Esophagus muscularis mucosa (tissue), 4 donors: ENCODE results near the gene CCDC85C. TPM values are rescaled to one million over a fixed set of nuclear protein-coding genes. Genes with fewer than 3 reads are reported as not detected.
A peak's percentile ranks its signal among the peaks of the same experiment; 100 is the strongest.

Experiments used
- DNase-seq: peaks from one replicate; pipeline ENCODE4 v3.0.0-alpha.2; 2017; ENCODE audit errors: extremely low spot score
- H3K27ac ChIP-seq, 4 donors: fragments of 200-600 bp; sonication (generic); replicated peaks in 1 of 4; 1 replicate in 3 of 4; 2 replicates in 1 of 4; pipeline ENCODE4 v1.5.1; 2016 to 2019; ENCODE audit warnings: mild to moderate bottlenecking in 1 of 4
- H3K27me3 ChIP-seq, 4 donors: fragments of 200-600 bp; sonication (generic); one replicate each; pipeline versions ENCODE4 v1.5.1 to v1.6.0; 2016 to 2019
- H3K36me3 ChIP-seq, 4 donors: fragments of 200-600 bp; sonication (generic); one replicate each; pipeline ENCODE4 v1.5.1; 2016 to 2019
- H3K4me1 ChIP-seq, 4 donors: fragments of 200-600 bp; sonication (generic); one replicate each; pipeline ENCODE4 v1.5.1; 2016 to 2019
- H3K4me3 ChIP-seq, 4 donors: fragments of 200-600 bp; sonication (generic); 1 replicate in 2 of 4; 2 replicates in 2 of 4; pipeline ENCODE4 v1.5.1; 2016 to 2019; ENCODE audit warnings: mild to moderate bottlenecking in 4 of 4, moderate library complexity in 1 of 4
- H3K9me3 ChIP-seq, 4 donors: fragments of 200-600 bp; sonication (generic); 1 replicate in 3 of 4; 2 replicates in 1 of 4; pipeline ENCODE4 v1.5.1; 2016 to 2019
- EP300 ChIP-seq: sonication (generic); formaldehyde crosslinking; IDR thresholded peaks from one replicate; pipeline ENCODE4 v1.6.1; 2017; ENCODE audit warnings: antibody characterized with exemption
- POLR2A ChIP-seq: fragments of 450-650 bp; IDR thresholded peaks from one replicate; pipeline ENCODE4 v1.6.1; 2017; ENCODE audit warnings: antibody characterized with exemption, moderate library complexity, mild to moderate bottlenecking, low read depth
- POLR2AphosphoS5 ChIP-seq, 2 donors: sonication (generic); formaldehyde crosslinking; IDR thresholded peaks; one replicate each; pipeline ENCODE4 v1.6.1; 2017; ENCODE audit warnings: antibody characterized with exemption in 2 of 2
- WGBS: methylation state at CpG from one replicate; pipeline ENCODE4 v1.1.5; 2018; 5-methylcytosine and 5-hydroxymethylcytosine counted together
- intact Hi-C: fragments of 100-400 bp; cut with DNase I; formaldehyde crosslinking; loops from one replicate; pipeline ENCODE4 v1.15.1; 2023
- total RNA-seq, 4 donors: library from RNA; depleted of rRNA; stranded (reverse); fragments of >200 nt; gene quantifications; one replicate each; pipeline versions ENCODE4 v1.1.0 to v1.2.1, GENCODE V29; 2016
- TF ChIP-seq, protein P1 (sequence below), 3 experiments: fragments of 200-600 bp in 2 of 3; fragments of 450-650 bp in 1 of 3; sonication (generic) in 2 of 3; IDR thresholded peaks; one replicate each; pipeline ENCODE4 v1.5.1; 2017 to 2019; ENCODE audit warnings: antibody characterized with exemption in 3 of 3, mild to moderate bottlenecking in 2 of 3, moderate library complexity in 1 of 3

CCDC85C gene
- total RNA-seq, 4 donors from 2014 or later, result 17.9 to 48.7 (median 30.8) TPM

DNA sequence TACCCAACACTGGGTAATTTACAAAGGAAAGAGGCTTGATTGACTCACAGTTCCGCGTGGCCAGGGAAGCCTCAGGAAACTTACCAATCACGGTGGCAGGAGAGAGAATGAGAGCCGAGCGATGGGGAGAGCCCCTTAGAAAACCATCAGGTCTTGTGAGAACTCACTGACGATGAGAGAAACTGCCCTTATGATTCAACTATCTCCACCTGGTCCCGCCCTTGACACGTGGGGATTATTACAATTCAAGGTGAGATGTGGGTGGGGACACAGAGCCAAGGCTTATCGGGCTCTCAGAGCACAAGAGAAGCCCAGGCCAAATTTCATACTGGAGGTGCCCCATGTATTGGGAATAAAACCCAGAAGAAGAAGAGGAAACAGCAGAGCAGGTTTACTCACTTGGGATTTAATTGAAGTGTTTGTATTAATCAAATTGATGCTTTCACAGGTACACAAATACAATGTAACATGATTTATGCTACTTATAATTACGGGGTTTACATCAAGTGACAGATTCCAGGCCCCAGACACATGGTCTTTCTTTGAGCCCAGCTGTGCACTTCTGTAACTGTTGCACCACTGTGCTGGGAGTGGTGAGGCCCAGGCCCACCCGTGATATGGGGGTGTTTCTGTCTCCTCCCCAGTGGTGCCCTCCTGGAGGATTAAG is 8.2 kb upstream of the CCDC85C start:
- TF ChIP-seq POLR2A (no peak), POLR2AphosphoS5 (IDR thresholded peaks at IDR 0.05) (no peak), EP300 (no peak)
- TF ChIP-seq, protein P1, sequence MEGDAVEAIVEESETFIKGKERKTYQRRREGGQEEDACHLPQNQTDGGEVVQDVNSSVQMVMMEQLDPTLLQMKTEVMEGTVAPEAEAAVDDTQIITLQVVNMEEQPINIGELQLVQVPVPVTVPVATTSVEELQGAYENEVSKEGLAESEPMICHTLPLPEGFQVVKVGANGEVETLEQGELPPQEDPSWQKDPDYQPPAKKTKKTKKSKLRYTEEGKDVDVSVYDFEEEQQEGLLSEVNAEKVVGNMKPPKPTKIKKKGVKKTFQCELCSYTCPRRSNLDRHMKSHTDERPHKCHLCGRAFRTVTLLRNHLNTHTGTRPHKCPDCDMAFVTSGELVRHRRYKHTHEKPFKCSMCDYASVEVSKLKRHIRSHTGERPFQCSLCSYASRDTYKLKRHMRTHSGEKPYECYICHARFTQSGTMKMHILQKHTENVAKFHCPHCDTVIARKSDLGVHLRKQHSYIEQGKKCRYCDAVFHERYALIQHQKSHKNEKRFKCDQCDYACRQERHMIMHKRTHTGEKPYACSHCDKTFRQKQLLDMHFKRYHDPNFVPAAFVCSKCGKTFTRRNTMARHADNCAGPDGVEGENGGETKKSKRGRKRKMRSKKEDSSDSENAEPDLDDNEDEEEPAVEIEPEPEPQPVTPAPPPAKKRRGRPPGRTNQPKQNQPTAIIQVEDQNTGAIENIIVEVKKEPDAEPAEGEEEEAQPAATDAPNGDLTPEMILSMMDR (IDR thresholded peaks at IDR 0.05), result no peak
- 82% methylated on average over 11 of the region's 11 CpGs for WGBS
- no peak overlapping the region for H3K27ac ChIP-seq
- intact Hi-C loops, result no loop called here
- H3K4me3 ChIP-seq, result no peak overlapping the region
- H3K9me3 ChIP-seq, result no peaks in the 10 kb centered on the region
- DNase-seq, result no peak
- no peaks in the 10 kb centered on the region for H3K36me3 ChIP-seq
- peaks cover 11 to 31% (median 18%) of the 10 kb centered on the region in 4 donors for H3K4me1 ChIP-seq
- no peaks in the 10 kb centered on the region for H3K27me3 ChIP-seq

DNA sequence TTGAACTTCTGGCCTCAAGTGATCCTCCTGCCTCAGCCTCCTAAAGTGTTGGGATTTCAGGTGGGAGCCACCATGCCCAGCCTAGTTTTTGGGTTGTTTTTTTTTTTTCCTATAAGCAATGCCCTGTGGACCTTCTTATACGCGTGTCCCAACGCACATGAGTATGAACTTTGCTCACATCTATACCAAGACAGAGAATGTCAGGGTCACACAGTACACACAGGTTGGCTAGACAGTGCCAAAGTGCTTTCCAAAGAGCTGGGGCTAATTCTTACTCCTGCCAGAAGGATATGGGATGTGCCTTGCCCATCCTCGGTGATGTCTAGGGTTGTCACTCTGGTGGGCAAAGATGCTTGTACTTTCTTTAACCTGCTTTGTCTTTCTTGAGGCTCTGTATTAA is 7.6 kb upstream of the CCDC85C start:
- Histone ChIP-seq H3K9me3 (no peaks in the 10 kb centered on the region), H3K4me1 (peaks cover 11 to 31% (median 18%) of the 10 kb centered on the region in 4 donors), H3K4me3 (no peak overlapping the region), H3K36me3 (no peaks in the 10 kb centered on the region), H3K27me3 (no peaks in the 10 kb centered on the region), H3K27ac (no peak overlapping the region)
- TF ChIP-seq POLR2AphosphoS5 (IDR thresholded peaks at IDR 0.05), result no peak
- TF ChIP-seq EP300, result no peak
- TF ChIP-seq, protein P1 (IDR thresholded peaks at IDR 0.05), result no peak
- TF ChIP-seq POLR2A, result no peak
- no peak for DNase-seq
- intact Hi-C loops, result no loop called here
- WGBS, result 96% methylated on average over 4 of the region's 4 CpGs

DNA sequence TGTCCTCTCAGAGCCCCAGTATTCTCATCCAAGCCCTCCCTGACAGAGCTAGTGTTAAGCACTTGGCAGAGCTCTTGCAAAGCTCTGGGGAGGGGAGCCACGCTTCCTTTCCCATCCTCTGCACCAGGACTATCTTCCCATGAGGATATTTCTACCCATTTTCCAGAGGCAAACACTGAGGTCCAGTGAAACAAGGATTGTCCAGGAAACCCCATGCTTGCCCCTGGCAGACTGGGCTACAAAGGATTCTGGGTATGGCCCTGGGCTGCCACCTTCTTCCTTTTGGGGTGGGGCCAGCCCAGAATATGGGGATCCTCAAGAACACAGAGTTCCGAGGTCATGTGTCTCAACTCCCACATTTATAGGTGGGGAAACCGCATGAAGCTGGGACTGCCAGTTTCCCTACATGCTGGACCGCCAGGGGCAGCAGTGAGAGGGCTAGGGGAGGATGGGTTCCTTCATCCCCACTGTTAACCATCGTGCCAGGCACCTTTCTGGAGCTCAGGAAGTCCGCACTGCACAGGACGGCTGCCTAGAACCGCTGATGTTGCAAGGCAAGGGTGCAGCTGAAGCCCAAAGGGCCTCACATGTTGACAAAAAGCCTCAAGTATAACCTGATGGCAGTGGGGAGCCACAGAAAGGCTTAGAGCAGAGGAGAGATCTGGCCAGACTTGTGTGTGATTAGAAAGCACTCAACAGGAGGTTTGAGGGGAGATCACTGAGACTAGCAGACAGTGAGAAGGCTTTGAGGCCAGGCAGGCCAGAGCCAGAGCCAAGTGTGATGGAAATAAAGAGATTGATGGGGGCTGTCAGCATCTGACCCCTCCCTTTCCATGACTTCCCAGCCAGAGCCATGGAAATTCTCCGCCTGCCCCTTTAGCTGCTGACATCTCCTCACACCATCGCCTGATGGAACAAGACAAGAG is 5.5 kb upstream of the CCDC85C start:
- TF ChIP-seq POLR2A, result no peak
- TF ChIP-seq, protein P1 (IDR thresholded peaks at IDR 0.05), result peak; percentile 26 to 43 (median 30)
- no peak overlapping the region for H3K27ac ChIP-seq
- no peak for DNase-seq
- intact Hi-C loops, result no loop called here
- no peaks in the 10 kb centered on the region for H3K36me3 ChIP-seq
- no peaks in the 10 kb centered on the region for H3K27me3 ChIP-seq
- no peaks in the 10 kb centered on the region for H3K9me3 ChIP-seq
- no peak overlapping the region for H3K4me3 ChIP-seq
- H3K4me1 ChIP-seq, result peaks cover 7 to 33% (median 12%) of the 10 kb centered on the region in 4 donors
- 40% methylated on average over 10 of the region's 10 CpGs for WGBS

DNA sequence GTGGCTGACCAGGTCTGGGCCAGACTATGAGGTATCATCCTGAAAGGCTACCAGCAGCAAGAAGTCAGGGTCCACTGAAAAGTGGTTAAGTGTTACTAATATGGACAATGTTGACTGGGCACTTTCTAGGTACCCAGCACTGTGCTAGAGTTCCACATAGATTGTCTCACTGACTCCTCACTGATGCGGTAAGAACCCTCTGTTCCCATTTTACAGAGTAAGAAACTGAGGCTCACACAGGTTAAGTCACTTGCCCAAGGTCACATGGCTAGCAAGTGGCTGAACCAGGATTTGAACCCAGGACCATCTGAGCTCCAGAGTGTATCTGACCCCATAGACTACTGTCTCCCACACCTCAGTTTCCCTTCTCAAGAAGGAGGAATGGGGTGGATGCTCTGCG is 4.6 kb upstream of the CCDC85C start:
- 83% methylated on average over 2 of the region's 2 CpGs for WGBS
- TF ChIP-seq, protein P1 (IDR thresholded peaks at IDR 0.05), result no peak
- TF ChIP-seq EP300, result no peak
- TF ChIP-seq POLR2A, result no peak
- no peak for TF ChIP-seq POLR2AphosphoS5 (IDR thresholded peaks at IDR 0.05)
- intact Hi-C loops, result no loop called here

More for the DNA sequence above, 4.6 kb upstream of the CCDC85C start:
- no peak for DNase-seq
- Histone ChIP-seq H3K27ac (no peak overlapping the region), H3K36me3 (no peaks in the 10 kb centered on the region), H3K27me3 (no peaks in the 10 kb centered on the region), H3K9me3 (no peaks in the 10 kb centered on the region), H3K4me3 (no peak overlapping the region), H3K4me1 (peaks cover 8 to 29% (median 14%) of the 10 kb centered on the region in 4 donors)
